ENCODE results near the gene LANCL1.

GRCh38 chr2:210460322-210461227, 16.0 kb downstream of the LANCL1 start:
- TF ChIP-seq POLR2A (IDR thresholded peaks at IDR 0.05) (no peak), CTCF (IDR thresholded peaks at IDR 0.05) (no peak)
